ENCODE data around the gene SULT4A1.

- no peak for TF ChIP-seq CTCF (IDR thresholded peaks at IDR 0.05; ENCODE audit: insufficient read depth, low read length, poor library complexity, severe bottlenecking)
- TF ChIP-seq EZH2phosphoT487 (conservative IDR thresholded peaks at IDR 0.05; ENCODE audit: low read length), result no peak
These were observed 16.7 kb upstream of the SULT4A1 start for GRCh38 chr22:43878831-43879550.

Data from SU-DHL-6 (cell line).